MCF 10A (cell line): ENCODE results near the gene CD96. TPM values are rescaled to one million over a fixed set of nuclear protein-coding genes. Genes with fewer than 3 reads are reported as not detected.
"Not testable (repeated sequence)": the region's sequence is repeated elsewhere in the genome, so short reads cannot be mapped to it uniquely, and the experiment has no call there.

Experiments
- BruUV-seq: library from RNA; stranded (reverse); fragments of 400-500 nt; replicated peaks from 2 replicates; lab custom pipeline; 2021; lab: Mats Ljungman, UMichigan
- CTCF ChIA-PET: fragments of 300-600 bp; sonication (Branson Sonifier 250); formaldehyde crosslinking; extraction: SDS; loops from one replicate; lab custom pipeline; 2021; ENCODE audit warnings: antibody characterized with exemption, inconsistent platforms; lab: Yijun Ruan, JAX
- POLR2A ChIA-PET: fragments of 300-600, 350-650 bp; sonication (Branson Sonifier 250); formaldehyde crosslinking; extraction: SDS; loops from one replicate; lab custom pipeline; 2020; ENCODE audit warnings: antibody characterized with exemption, inconsistent platforms; lab: Yijun Ruan, JAX
- DNase-seq: peaks from one replicate; pipeline ENCODE4 v3.0.0-alpha.2; 2018; ENCODE audit not compliant: unreplicated experiment
- H3K27ac Mint-ChIP-seq: one replicate; pipeline ENCODE4 v1.8.0; 2022; ENCODE audit warnings: mild to moderate bottlenecking, low read depth, mixed read lengths; ENCODE audit not compliant: unreplicated experiment
- H3K27me3 Mint-ChIP-seq: one replicate; pipeline ENCODE4 v1.8.0; 2022; ENCODE audit warnings: mixed read lengths; ENCODE audit not compliant: insufficient read depth, unreplicated experiment
- H3K36me3 Mint-ChIP-seq: one replicate; pipeline ENCODE4 v1.8.0; 2022; ENCODE audit warnings: mild to moderate bottlenecking, moderate library complexity, mixed read lengths; ENCODE audit not compliant: insufficient read depth, unreplicated experiment
- H3K4me1 Mint-ChIP-seq: one replicate; pipeline ENCODE4 v1.8.0; 2022; ENCODE audit warnings: mixed read lengths; ENCODE audit not compliant: insufficient read depth, unreplicated experiment
- H3K4me3 Mint-ChIP-seq: one replicate; pipeline ENCODE4 v1.8.0; 2022; ENCODE audit warnings: mild to moderate bottlenecking, moderate library complexity, mixed read lengths; ENCODE audit not compliant: unreplicated experiment
- H3K9me3 Mint-ChIP-seq: one replicate; pipeline ENCODE4 v1.8.0; 2022; ENCODE audit warnings: mixed read lengths; ENCODE audit not compliant: unreplicated experiment
- CTCF ChIP-seq: fragments of 200-600 bp; IDR thresholded peaks from one replicate; pipeline ENCODE4 v1.8.0; 2022; ENCODE audit warnings: antibody characterized with exemption, mild to moderate bottlenecking; ENCODE audit not compliant: unreplicated experiment
- intact Hi-C: fragments of 100-400 bp; cut with micrococcal nuclease; formaldehyde crosslinking; loops from 2 replicates; pipeline ENCODE4 v1.14.1; 2022
- total RNA-seq: library from RNA; stranded (reverse); gene quantifications from 2 replicates; pipeline ENCODE4 v1.2.3, GENCODE V29; 2022

CD96 gene
- total RNA-seq, 1 experiment from 2014 or later: 0.09 TPM

DNA sequence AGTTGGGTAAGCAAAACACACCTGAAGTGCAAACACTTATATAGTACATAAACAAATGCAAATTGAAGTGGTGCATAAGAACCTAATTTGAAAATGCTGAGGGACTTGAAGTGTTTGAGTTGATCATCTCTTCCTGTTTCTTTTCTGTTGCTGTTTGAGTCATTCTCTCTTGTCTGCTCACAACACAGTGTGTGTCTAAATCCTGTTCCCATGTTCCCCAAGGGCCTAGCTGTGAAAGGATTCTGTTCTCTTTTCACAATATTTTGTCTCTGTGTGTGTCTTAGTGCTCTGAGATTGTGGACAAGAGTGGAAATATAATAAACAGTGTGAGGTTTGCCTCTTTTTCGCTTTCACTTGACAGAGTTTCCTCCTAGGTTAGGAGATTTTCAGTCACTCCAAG, 6.1 kb downstream of the CD96 start:
- CTCF ChIA-PET: no interaction called here
- Mint-ChIP-seq H3K4me1 (no peaks in the 10 kb centered on the region), H3K9me3 (no peaks in the 10 kb centered on the region), H3K27me3 (no peaks in the 10 kb centered on the region), H3K36me3 (no peaks in the 10 kb centered on the region), H3K27ac (no peak overlapping the region), H3K4me3 (no peak overlapping the region)
- POLR2A ChIA-PET: no interaction called here
- TF ChIP-seq CTCF: no peak
- no peak for DNase-seq
- BruUV-seq: no TSS peak
- intact Hi-C loops: no loop called here

DNA sequence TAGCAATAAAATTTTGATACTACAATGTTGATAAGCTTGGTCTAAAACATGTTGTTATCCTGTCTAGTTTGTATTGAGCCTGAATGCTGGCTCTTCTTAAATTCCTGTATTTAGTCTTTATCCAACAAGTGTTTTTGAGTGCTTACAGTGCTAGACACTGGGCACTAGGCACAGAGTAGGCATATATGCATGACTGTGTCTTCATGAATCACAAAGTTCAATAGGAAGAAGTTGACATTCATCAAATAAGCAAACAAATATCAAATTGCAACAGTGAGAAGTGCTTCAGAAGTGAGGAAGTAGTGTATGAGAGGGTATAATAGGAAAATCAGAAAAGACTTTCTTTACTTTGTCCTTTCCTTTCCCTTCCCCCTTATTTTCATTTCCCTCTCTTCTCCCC, 6.8 kb downstream of the CD96 start:
- H3K9me3 Mint-ChIP-seq: no peaks in the 10 kb centered on the region
- intact Hi-C loops: no loop called here
- H3K4me3 Mint-ChIP-seq: no peak overlapping the region
- BruUV-seq: no TSS peak
- DNase-seq: no peak
- no peaks in the 10 kb centered on the region for H3K27me3 Mint-ChIP-seq
- ChIA-PET POLR2A (no interaction called here), CTCF (interaction anchor here (0.8 kb wide), 1 partner anchor 9 kb away, joined by 5 read pairs; no protein-coding TSS in a partner anchor)
- H3K36me3 Mint-ChIP-seq: no peaks in the 10 kb centered on the region
- TF ChIP-seq CTCF: no peak
- H3K4me1 Mint-ChIP-seq: no peaks in the 10 kb centered on the region
- no peak overlapping the region for H3K27ac Mint-ChIP-seq

DNA sequence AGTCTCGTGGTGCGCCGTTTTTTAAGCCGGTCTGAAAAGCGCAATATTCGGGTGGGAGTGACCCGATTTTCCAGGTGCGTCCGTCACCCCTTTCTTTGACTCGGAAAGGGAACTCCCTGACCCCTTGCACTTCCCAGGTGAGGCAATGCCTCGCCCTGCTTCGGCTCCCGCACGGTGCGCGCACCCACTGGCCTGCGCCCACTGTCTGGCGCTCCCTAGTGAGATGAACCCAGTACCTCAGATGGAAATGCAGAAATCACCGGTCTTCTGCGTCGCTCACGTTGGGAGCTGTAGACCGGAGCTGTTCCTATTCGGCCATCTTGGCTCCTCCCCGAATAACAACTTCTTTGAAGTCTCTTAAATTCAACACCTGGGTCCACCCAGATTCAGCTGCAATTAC, 19.9 kb downstream of the CD96 start:
- H3K27me3 Mint-ChIP-seq, intact Hi-C loops, DNase-seq, H3K36me3 Mint-ChIP-seq, H3K9me3 Mint-ChIP-seq, POLR2A ChIA-PET, BruUV-seq, CTCF ChIA-PET, H3K4me1 Mint-ChIP-seq, H3K27ac Mint-ChIP-seq, H3K4me3 Mint-ChIP-seq: not testable (repeated sequence)

- H3K9me3 Mint-ChIP-seq: no peaks in the 10 kb centered on the region
These were observed 24.8 kb downstream of the CD96 start for GRCh38 chr3:111566844-111567243.

More at GRCh38 chr3:111566844-111567243, 24.8 kb downstream of the CD96 start:
- DNase-seq: no peak
- POLR2A ChIA-PET: no interaction called here
- Mint-ChIP-seq H3K36me3 (peaks cover 5% of the 10 kb centered on the region), H3K4me3 (no peak overlapping the region), H3K4me1 (no peaks in the 10 kb centered on the region), H3K27me3 (no peaks in the 10 kb centered on the region), H3K27ac (no peak overlapping the region)
- CTCF ChIA-PET: interaction anchor here (3.1 kb wide), 1 partner anchor 11 kb away, joined by 14 read pairs; no protein-coding TSS in a partner anchor
- no peak for TF ChIP-seq CTCF
- BruUV-seq: no TSS peak
- intact Hi-C loops: no loop called here
